GM12873 (cell line): ENCODE results near the gene TARS1.

ENCODE experiments used
- TF ChIP-seq, protein P1 (sequence below): IDR thresholded peaks from 2 replicates; pipeline ENCODE4 v1.5.1; 2012; ENCODE audit warnings: low read depth, mild to moderate bottlenecking, moderate library complexity, low read length, control low read depth; ENCODE audit not compliant: insufficient read depth; ENCODE audit errors: missing control alignments

Gene TARS1

DNA sequence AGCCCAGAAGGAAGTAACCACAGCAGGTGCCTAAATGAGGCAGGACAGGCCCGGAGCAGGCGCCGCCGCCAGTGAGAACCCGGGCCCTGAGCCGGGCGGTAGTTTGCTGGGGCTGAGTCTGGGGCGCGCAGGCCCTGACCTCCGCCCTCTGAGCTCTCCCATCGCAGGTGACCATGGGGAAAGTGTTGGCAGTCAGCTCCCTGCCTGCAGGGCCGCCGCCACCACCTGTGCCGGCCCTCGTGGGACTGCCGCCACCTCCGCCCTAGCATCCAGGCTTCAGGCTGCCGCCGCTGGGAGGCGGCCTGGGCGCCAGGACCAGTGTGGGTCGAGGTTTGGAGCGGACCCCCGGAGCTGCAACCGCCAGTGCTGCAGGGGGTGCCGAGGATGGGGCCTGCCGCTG is 61.1 kb downstream of the TARS1 start:
- TF ChIP-seq, protein P1, sequence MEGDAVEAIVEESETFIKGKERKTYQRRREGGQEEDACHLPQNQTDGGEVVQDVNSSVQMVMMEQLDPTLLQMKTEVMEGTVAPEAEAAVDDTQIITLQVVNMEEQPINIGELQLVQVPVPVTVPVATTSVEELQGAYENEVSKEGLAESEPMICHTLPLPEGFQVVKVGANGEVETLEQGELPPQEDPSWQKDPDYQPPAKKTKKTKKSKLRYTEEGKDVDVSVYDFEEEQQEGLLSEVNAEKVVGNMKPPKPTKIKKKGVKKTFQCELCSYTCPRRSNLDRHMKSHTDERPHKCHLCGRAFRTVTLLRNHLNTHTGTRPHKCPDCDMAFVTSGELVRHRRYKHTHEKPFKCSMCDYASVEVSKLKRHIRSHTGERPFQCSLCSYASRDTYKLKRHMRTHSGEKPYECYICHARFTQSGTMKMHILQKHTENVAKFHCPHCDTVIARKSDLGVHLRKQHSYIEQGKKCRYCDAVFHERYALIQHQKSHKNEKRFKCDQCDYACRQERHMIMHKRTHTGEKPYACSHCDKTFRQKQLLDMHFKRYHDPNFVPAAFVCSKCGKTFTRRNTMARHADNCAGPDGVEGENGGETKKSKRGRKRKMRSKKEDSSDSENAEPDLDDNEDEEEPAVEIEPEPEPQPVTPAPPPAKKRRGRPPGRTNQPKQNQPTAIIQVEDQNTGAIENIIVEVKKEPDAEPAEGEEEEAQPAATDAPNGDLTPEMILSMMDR: no peak

- TF ChIP-seq, protein P1: no peak
Observed at GRCh38 chr5:33504570-33504969, 63.8 kb downstream of the TARS1 start.

DNA sequence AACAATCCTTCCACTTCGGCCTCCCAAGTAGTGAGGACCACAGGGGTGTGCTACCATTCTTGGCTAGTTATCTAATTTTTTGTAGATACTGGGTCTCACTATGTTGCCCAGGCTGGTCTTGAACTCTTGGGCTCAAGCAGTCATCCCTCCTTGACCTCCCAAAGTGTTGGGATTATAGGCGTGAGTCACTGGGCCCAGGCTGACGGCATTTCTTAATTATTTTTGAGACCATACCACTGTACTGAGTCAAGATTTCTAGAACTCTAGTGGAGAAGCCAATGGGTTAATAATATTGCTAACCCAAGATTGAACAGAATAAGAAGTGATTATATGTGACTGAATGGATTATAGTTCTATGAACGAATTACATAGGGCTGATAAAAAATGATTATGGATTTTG is 66.7 kb downstream of the TARS1 start:
- TF ChIP-seq, protein P1: no peak

GRCh38 chr5:33509036-33509435 is 68.3 kb downstream of the TARS1 start:
- TF ChIP-seq, protein P1: no peak

- TF ChIP-seq, protein P1: no peak
Observed at GRCh38 chr5:33513462-33514185, 72.9 kb downstream of the TARS1 start.

DNA sequence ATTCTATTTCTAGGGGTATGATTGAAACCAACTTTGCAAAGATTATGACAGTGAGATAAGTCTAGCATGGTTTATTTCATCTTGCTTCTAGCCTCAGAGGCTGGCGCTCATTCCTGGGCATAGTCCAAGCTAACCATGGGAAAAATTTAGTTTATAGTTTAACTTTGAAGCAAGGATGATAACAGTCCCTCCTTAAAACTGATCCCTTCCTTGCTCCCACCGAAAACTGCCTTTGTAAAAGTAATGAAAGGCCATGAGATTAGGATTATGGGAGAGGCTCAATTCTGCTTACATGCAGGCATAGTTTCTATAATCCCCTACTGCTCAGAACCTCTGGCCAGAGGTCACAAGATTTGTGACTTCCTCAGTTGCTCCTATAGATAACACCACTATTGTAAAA is 75.7 kb downstream of the TARS1 start:
- TF ChIP-seq, protein P1: no peak
